ENCODE data around the gene MRPL34. TPM values are rescaled to one million over a fixed set of nuclear protein-coding genes. Genes with fewer than 3 reads are reported as not detected.

MRPL34 gene
- total and polyA plus RNA-seq, 4 donors, result 23.3 to 301 (median 140) TPM

GRCh38 chr19:17259934-17260333 lies 45.7 kb upstream of the MRPL34 start:
- no peak overlapping the region for H3K4me3 ChIP-seq (ENCODE audit: low read depth in 1 of 3, low read length in 3 of 3)
- TF ChIP-seq MAX (IDR thresholded peaks at IDR 0.05) (no peak), SP1 (IDR thresholded peaks at IDR 0.05) (no peak), NR2F2 (IDR thresholded peaks at IDR 0.05) (no peak), CTCF (IDR thresholded peaks at IDR 0.05; ENCODE audit: low read depth, low read length, missing input control) (no peak), TAF1 (conservative IDR thresholded peaks at IDR 0.05) (no peak), HNF4G (IDR thresholded peaks at IDR 0.05) (no peak), YY1 (IDR thresholded peaks at IDR 0.05) (no peak), RAD21 (IDR thresholded peaks at IDR 0.05) (no peak), JUND (IDR thresholded peaks at IDR 0.05) (no peak), ATF3 (IDR thresholded peaks at IDR 0.05) (no peak), REST (IDR thresholded peaks at IDR 0.05) (no peak), FOXA1 (IDR thresholded peaks at IDR 0.05) (no peak), RXRA (IDR thresholded peaks at IDR 0.05) (no peak), ZBTB33 (IDR thresholded peaks at IDR 0.05) (no peak)
- no peak for DNase-seq (ENCODE audit: low spot score)
- no peak overlapping the region for H3K9ac ChIP-seq (ENCODE audit: low read depth in 1 of 2, low read length in 2 of 2)
- no peaks in the 10 kb centered on the region for H3K36me3 ChIP-seq (ENCODE audit: control insufficient read depth in 4 of 4, insufficient read depth in 3 of 4, low read depth in 1 of 4, low read length in 3 of 4)
- no peak overlapping the region for H3K27ac ChIP-seq (ENCODE audit: low read depth in 1 of 2, low read length in 2 of 2)
- no peaks in the 10 kb centered on the region for H3K27me3 ChIP-seq (ENCODE audit: control insufficient read depth in 4 of 4, insufficient read depth in 4 of 4, low read length in 3 of 4)
- WGBS, result 60% methylated on average over 1 of the region's 1 CpG
- H3K9me3 ChIP-seq (ENCODE audit: control insufficient read depth in 4 of 4, low read length in 3 of 4), result no peaks in the 10 kb centered on the region
- peaks cover 0 to 5% (median 2%) of the 10 kb centered on the region in 4 donors for H3K4me1 ChIP-seq (ENCODE audit: control insufficient read depth in 4 of 4, insufficient read depth in 4 of 4, low read length in 3 of 4)

GRCh38 chr19:17260842-17261325 lies 44.8 kb upstream of the MRPL34 start:
- no peak overlapping the region for H3K9ac ChIP-seq (ENCODE audit: low read depth in 1 of 2, low read length in 2 of 2)
- TF ChIP-seq RAD21 (IDR thresholded peaks at IDR 0.05) (peak; percentile 70 to 90), ATF3 (IDR thresholded peaks at IDR 0.05) (no peak), HNF4A (conservative IDR thresholded peaks at IDR 0.05) (no peak), CTCF (IDR thresholded peaks at IDR 0.05; ENCODE audit: low read depth, low read length, missing input control) (peak; percentile 89), FOXA1 (IDR thresholded peaks at IDR 0.05) (no peak), JUND (IDR thresholded peaks at IDR 0.05) (no peak)
- no peak overlapping the region for H3K4me3 ChIP-seq (ENCODE audit: low read depth in 1 of 3, low read length in 3 of 3)

More at GRCh38 chr19:17260842-17261325, 44.8 kb upstream of the MRPL34 start:
- 24% methylated on average over 15 of the region's 15 CpGs for WGBS
- no peaks in the 10 kb centered on the region for H3K27me3 ChIP-seq (ENCODE audit: control insufficient read depth in 4 of 4, insufficient read depth in 4 of 4, low read length in 3 of 4)
- DNase-seq (ENCODE audit: low spot score), result peak; percentile 91
- no peaks in the 10 kb centered on the region for H3K9me3 ChIP-seq (ENCODE audit: control insufficient read depth in 4 of 4, low read length in 3 of 4)
- H3K36me3 ChIP-seq (ENCODE audit: control insufficient read depth in 4 of 4, insufficient read depth in 3 of 4, low read depth in 1 of 4, low read length in 3 of 4), result no peaks in the 10 kb centered on the region
- no peak overlapping the region for H3K27ac ChIP-seq (ENCODE audit: low read depth in 1 of 2, low read length in 2 of 2)
- no peaks in the 10 kb centered on the region for H3K4me1 ChIP-seq (ENCODE audit: control insufficient read depth in 4 of 4, insufficient read depth in 4 of 4, low read length in 3 of 4)
